ENCODE results near the gene PTGES3L. TPM values are rescaled to one million over a fixed set of nuclear protein-coding genes. Genes with fewer than 3 reads are reported as not detected.

PTGES3L gene
- polyA plus RNA-seq, 1 donor (not counting 4 experiments of a cell fraction or from before 2014, with no cell fraction given) = 0.37 TPM

GRCh38 chr17:43011728-43012472 lies 32.0 kb upstream of the PTGES3L start:
- Histone ChIP-seq H3K36me3 (ENCODE audit: control insufficient read depth in 2 of 2, extremely low read depth in 1 of 2, insufficient read depth in 2 of 2, low read length in 2 of 2) (peaks cover 10 to 19% of the 10 kb centered on the region in 2 experiments), H3K27ac (ENCODE audit: control insufficient read depth, insufficient read depth, low read length) (no peak overlapping the region), H3K79me2 (ENCODE audit: control insufficient read depth, insufficient read depth, low read length) (no peaks in the 10 kb centered on the region), H3K4me3 (ENCODE audit: control insufficient read depth in 2 of 3, extremely low read depth in 1 of 3, insufficient read depth in 2 of 3, low read depth in 1 of 3, low read length in 3 of 3) (no peak overlapping the region), H3K9ac (ENCODE audit: control insufficient read depth, extremely low read depth, insufficient read depth, low read length) (no peak overlapping the region), H3K4me1 (ENCODE audit: control insufficient read depth, extremely low read depth, insufficient read depth, low read length) (no peaks in the 10 kb centered on the region), H4K20me1 (ENCODE audit: control insufficient read depth, extremely low read depth, insufficient read depth, low read length) (no peaks in the 10 kb centered on the region), H3K4me2 (ENCODE audit: control insufficient read depth, extremely low read depth, insufficient read depth, low read depth, low read length) (no peak overlapping the region), H2AFZ (ENCODE audit: control insufficient read depth, low read length) (no peak overlapping the region), H3K9me3 (ENCODE audit: control insufficient read depth, low read depth, low read length) (no peaks in the 10 kb centered on the region), H3K9me1 (ENCODE audit: control insufficient read depth, extremely low read depth, insufficient read depth, low read length) (no peaks in the 10 kb centered on the region), H3K27me3 (ENCODE audit: control insufficient read depth, extremely low read depth, insufficient read depth, low read length) (no peaks in the 10 kb centered on the region)
- TF ChIP-seq EZH2 (IDR thresholded peaks at IDR 0.05; ENCODE audit: low read length) (no peak), CTCF (optimal IDR thresholded peaks at IDR 0.05 in 1 of 3, IDR thresholded peaks at IDR 0.05 in 1 of 3, conservative IDR thresholded peaks at IDR 0.05 in 1 of 3; ENCODE audit: extremely low read depth in 1 of 3, insufficient read depth in 2 of 3, low read length in 3 of 3) (no peak)
- no peak for DNase-seq (ENCODE audit: low read depth, low spot score)
- no peak for FAIRE-seq
- dilution Hi-C loops (cut with MboI; ENCODE audit: extremely low pct_ligation_motif_present, low sequenced_read_pairs) = no loop called here

GRCh38 chr17:43010667-43011308 lies 30.9 kb upstream of the PTGES3L start:
- H3K9me1 ChIP-seq (ENCODE audit: control insufficient read depth, extremely low read depth, insufficient read depth, low read length) = no peaks in the 10 kb centered on the region
- no peak for FAIRE-seq
- peaks cover 10 to 11% of the 10 kb centered on the region in 2 experiments for H3K36me3 ChIP-seq (ENCODE audit: control insufficient read depth in 2 of 2, extremely low read depth in 1 of 2, insufficient read depth in 2 of 2, low read length in 2 of 2)
- no peak overlapping the region for H2AFZ ChIP-seq (ENCODE audit: control insufficient read depth, low read length)
- H3K27ac ChIP-seq (ENCODE audit: control insufficient read depth, insufficient read depth, low read length) = no peak overlapping the region
- no peak for DNase-seq (ENCODE audit: low read depth, low spot score)
- no peaks in the 10 kb centered on the region for H4K20me1 ChIP-seq (ENCODE audit: control insufficient read depth, extremely low read depth, insufficient read depth, low read length)
- no peaks in the 10 kb centered on the region for H3K27me3 ChIP-seq (ENCODE audit: control insufficient read depth, extremely low read depth, insufficient read depth, low read length)
- H3K4me1 ChIP-seq (ENCODE audit: control insufficient read depth, extremely low read depth, insufficient read depth, low read length) = no peaks in the 10 kb centered on the region
- no peak for TF ChIP-seq EZH2 (IDR thresholded peaks at IDR 0.05; ENCODE audit: low read length)
- no peak overlapping the region for H3K4me2 ChIP-seq (ENCODE audit: control insufficient read depth, extremely low read depth, insufficient read depth, low read depth, low read length)
- H3K9me3 ChIP-seq (ENCODE audit: control insufficient read depth, low read depth, low read length) = no peaks in the 10 kb centered on the region
- H3K79me2 ChIP-seq (ENCODE audit: control insufficient read depth, insufficient read depth, low read length) = no peaks in the 10 kb centered on the region
- dilution Hi-C loops (cut with MboI; ENCODE audit: extremely low pct_ligation_motif_present, low sequenced_read_pairs) = no loop called here
- H3K9ac ChIP-seq (ENCODE audit: control insufficient read depth, extremely low read depth, insufficient read depth, low read length) = no peak overlapping the region
- no peak overlapping the region for H3K4me3 ChIP-seq (ENCODE audit: control insufficient read depth in 2 of 3, extremely low read depth in 1 of 3, insufficient read depth in 2 of 3, low read depth in 1 of 3, low read length in 3 of 3)
